Central memory CD4-positive, alpha-beta T cell (primary cell): ENCODE results near the gene PTPN1.
"Not testable (repeated sequence)": the region's sequence is repeated elsewhere in the genome, so short reads cannot be mapped to it uniquely, and the experiment has no call there.

Experiments
- DNase-seq: peaks from one replicate; pipeline ENCODE4 v3.0.0; 2022

PTPN1 gene

GRCh38 chr20:50535162-50535561, 25.0 kb downstream of the PTPN1 start:
- no peak for DNase-seq

GRCh38 chr20:50536333-50536732, 26.1 kb downstream of the PTPN1 start:
- DNase-seq, result no peak

GRCh38 chr20:50537546-50538201, 27.5 kb downstream of the PTPN1 start:
- DNase-seq, result no peak

GRCh38 chr20:50538276-50538675, 28.1 kb downstream of the PTPN1 start:
- no peak for DNase-seq

GRCh38 chr20:50539798-50540197, 29.6 kb downstream of the PTPN1 start:
- DNase-seq, result not testable (repeated sequence)

DNA sequence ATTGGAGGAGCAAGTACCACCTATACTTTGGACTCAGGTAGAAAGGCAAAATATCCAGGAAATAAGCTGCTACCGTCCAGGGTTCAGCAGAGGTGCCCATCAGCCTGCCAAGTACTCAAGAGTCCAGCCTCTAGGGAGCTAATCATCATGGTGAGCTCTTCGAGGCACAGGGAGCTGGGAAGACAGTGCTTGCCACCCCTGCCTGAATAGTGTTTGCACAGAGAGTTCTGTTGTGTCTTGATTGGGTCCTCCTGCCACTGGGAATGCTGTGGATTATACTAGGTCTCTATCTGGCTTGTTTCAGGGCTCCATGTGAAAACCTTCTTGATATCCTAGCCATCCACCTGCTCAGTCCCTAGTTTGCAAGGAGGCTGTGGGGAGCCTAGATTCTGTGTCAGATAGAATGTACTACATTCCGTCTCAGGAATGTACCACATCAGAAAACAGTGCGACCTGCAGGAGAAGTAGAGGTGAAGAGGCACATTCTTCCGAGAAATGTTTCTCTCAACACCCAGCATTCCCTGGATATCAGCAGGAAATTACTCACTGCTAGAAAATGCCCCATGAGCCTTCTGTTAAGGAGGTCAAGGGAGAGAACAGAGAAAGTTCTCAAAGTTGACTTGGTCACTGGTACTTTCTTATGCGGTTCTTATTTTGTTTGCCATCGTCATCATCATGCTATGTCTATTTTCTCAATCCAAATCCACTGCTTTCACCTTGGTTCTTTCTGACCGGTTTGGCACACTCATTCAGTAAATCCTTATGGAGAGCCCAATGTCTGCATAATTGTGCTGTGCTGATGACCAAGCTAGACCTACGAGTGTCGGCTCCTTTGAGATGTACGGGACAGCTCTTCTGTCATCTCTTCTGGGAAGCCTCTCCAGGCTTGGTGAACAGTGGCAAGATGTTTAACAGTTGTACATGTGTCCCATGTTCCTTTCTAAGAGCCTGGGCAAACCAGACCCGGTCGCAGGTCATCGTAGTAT, 30.7 kb downstream of the PTPN1 start:
- DNase-seq, result no peak

GRCh38 chr20:50541606-50542041, 31.4 kb downstream of the PTPN1 start:
- no peak for DNase-seq

GRCh38 chr20:50543326-50543725, 33.1 kb downstream of the PTPN1 start:
- no peak for DNase-seq

- no peak for DNase-seq
Observed at GRCh38 chr20:50545126-50545525, 34.9 kb downstream of the PTPN1 start.

GRCh38 chr20:50546729-50547314, 36.6 kb downstream of the PTPN1 start:
- peak; percentile 13 for DNase-seq

DNA sequence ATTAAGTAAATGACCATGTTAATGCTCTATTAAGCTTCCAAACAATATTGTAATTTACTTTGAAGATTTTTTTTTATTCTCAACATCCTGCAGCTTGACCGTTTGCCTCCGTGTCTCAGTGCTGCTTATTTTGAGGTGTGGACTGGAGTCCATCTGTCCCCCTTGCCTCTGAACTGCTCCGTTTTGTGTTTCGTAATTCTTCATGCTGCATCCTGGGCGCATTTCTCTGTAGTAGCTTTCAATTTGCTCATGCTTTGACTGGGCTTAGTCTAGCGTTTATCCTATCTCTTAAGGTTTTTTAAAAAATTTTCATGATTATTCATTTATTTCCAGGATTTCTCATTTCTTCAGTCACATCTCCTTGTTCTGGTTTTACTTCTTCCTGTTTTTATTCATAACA, 37.8 kb downstream of the PTPN1 start:
- no peak for DNase-seq

GRCh38 chr20:50548396-50548795, 38.2 kb downstream of the PTPN1 start:
- no peak for DNase-seq

GRCh38 chr20:50550531-50550930, 40.3 kb downstream of the PTPN1 start:
- no peak for DNase-seq

- no peak for DNase-seq
Observed at GRCh38 chr20:50551288-50551687, 41.1 kb downstream of the PTPN1 start.

GRCh38 chr20:50552979-50553378, 42.8 kb downstream of the PTPN1 start:
- DNase-seq, result no peak

DNA sequence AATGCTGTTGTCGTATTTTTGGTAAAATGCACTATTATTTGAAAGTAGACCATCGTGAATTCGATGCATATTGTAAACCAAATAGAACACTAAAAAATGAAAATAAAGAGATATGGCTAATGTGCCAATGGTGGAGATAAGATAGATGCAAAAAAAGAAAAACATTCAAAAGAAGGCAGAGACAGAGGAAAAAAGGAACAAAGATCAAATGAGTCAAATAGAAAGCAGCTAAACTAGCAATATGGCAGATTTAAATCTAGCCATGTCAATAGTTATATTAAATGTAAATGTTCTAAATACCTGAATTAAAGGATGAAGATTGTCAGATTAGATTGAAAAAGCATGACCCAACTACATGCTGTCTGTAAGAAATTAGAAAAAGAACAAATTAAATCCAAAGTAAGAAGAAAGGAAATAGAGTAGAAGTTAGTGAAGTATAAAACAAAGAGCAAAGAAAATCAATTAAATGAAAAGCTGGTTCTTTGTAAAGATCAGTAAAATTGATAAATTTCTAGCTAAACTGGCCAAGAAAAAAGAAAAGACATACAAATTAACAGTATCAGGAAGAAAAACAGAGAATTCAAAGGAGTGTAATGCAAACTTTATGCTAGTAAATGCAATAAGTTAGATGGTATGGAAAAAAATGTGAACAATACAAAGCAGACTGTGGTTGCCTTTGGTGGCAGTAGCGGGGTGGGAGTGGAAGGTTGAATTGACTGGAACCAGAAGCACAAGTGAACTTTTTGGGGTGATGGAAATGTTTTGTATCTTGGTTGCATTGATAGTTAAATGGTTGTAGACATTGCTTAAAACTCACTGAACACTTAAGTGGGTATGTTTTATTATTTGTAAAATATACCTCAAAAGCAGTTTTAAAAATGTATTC, 44.8 kb downstream of the PTPN1 start:
- no peak for DNase-seq

DNA sequence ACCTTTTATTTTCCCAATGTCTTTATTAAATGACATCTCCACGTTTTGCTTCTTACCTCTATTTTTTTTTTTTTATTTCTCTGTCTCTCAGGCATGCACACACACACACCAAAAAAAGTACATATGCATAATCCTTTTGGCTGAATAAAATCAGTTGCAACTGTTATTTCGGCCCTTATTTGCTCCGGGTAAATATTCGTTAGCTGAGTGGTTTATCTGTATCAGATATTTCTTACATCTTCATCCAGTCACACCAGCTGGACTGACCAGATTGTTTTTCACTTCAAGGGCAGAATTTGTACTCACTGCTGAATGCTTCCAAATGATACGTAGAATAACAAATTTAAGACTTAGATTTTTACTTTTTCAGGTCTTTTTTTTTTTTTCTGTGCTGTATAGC, 45.5 kb downstream of the PTPN1 start:
- DNase-seq, result no peak

DNA sequence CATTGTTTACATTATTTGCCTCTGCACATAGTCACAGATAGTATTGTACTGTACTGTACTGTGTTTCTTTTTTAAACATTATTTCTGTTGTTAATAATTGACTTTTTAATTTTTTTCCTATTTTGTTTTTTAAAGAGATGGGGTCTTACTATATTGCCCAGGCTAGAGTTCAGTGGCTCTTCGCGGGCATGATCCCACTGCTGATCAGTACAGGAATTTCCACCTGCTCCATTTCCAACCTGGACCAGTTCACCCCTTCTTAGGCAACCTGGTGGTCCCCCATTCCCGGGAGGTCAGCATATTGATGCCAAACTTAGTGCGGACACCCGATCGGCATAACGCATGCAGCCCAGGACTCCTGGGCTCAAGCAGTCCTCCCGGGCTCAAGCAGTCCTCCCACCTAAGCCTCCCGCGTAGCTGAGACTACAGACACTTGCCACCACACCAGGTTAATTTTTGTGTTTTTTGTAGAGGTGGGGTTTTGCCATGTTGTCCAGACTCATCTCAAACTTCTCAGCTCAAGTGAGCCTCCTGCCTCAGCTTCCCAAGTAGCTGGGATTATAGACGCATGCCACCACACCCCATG, 47.5 kb downstream of the PTPN1 start:
- DNase-seq, result no peak

GRCh38 chr20:50558483-50558925, 48.3 kb downstream of the PTPN1 start:
- no peak for DNase-seq

- no peak for DNase-seq
Observed at GRCh38 chr20:50559149-50559548, 49.0 kb downstream of the PTPN1 start.

GRCh38 chr20:50559856-50560638, 49.9 kb downstream of the PTPN1 start:
- DNase-seq, result no peak
